H7 (cell line): ENCODE measurements around the gene NR2F1-AS1. TPM values are rescaled to one million over a fixed set of nuclear protein-coding genes. Genes with fewer than 3 reads are reported as not detected.
A peak's percentile ranks its signal among the peaks of the same experiment; 100 is the strongest.

Source experiments
- DNase-seq: peaks from one replicate; pipeline ENCODE4 v3.0.0; 2012
- H3K27me3 ChIP-seq: 2 replicates; pipeline ENCODE4 v1.6.0; 2011; ENCODE audit warnings: mild to moderate bottlenecking, low read length; ENCODE audit not compliant: control insufficient read depth, insufficient read depth
- H3K36me3 ChIP-seq: replicated peaks from 2 replicates; pipeline ENCODE4 v1.5.1; 2011; ENCODE audit warnings: low read length; ENCODE audit not compliant: control insufficient read depth, insufficient read depth
- H3K4me3 ChIP-seq: 2 replicates; pipeline ENCODE4 v1.5.1; 2011; ENCODE audit warnings: low read depth, mild to moderate bottlenecking, control low read depth, low read length, moderate library complexity; ENCODE audit not compliant: insufficient read depth
- total RNA-seq: library from RNA; depleted of rRNA; stranded (reverse); fragments of >200 nt; shearing (Covaris generic); gene quantifications from 2 replicates; pipeline ENCODE4 v1.2.3, GENCODE V29; 2014

NR2F1-AS1 gene
- total RNA-seq, 1 experiment from 2014 or later: 1.1 TPM

DNA sequence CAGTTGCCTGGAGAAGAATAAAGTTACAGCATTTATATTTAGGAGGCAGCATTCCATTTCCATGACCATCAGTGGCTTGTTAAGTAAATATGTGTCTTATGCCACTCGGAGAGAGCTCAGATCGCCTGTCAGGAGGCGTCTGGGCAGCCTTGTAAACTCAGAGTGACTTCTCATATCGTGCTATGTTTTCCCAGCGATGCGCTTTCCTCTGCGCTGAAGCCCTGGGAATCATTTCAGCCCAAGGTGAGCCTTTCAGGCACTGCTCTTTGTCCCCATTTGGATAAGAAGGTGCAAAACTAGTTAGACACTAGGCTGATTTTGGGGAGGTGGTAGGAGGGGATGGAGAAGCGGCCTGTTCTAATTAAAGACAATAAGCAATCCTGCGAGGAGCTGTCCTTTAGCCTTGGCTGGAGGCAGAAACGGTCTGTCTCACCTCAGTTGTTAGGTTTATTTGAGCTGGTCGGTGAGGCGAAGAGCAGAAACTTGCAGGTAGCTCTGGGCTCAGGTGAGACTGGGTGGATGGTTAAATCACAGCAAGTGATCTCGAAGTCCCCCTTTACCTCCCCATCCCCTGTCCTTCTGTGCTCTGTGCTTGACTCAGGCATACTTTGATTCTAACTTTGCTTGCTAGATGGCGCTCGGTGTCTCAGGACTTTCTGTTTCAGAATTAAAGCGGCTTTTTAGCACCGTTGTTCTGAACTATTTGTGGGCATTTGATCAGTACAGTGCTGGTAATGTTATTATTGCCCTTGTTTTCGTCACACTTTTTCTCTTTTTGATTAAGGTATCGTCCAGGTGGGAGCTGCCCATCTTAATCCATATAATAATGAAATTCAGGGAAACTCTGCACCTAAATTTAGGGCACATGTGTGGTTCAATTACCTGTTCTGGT lies 26.6 kb upstream of the NR2F1-AS1 start:
- Histone ChIP-seq H3K4me3 (no peak overlapping the region), H3K36me3 (no peaks in the 10 kb centered on the region), H3K27me3 (peaks cover 97% of the 10 kb centered on the region)
- DNase-seq: peak; percentile 82

DNA sequence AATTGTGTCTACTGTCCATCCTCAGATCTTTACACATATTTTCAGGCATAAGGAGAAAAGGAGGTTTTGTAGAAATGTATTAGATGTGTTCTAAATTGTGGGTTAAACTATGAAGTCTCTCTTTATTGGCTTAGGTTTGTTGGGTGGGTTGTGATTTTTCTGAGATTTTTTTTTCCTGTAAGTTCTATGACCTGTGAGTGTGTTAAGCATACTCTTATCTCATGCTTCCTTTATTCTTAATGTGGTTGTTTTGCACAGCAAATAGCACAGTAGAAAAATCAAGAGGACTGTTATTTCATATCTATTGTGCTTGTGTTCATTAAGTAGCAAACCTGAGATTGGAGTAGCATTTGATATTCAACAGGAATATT lies 25.3 kb upstream of the NR2F1-AS1 start:
- Histone ChIP-seq H3K36me3 (no peaks in the 10 kb centered on the region), H3K27me3 (peaks cover 99% of the 10 kb centered on the region), H3K4me3 (no peak overlapping the region)
- no peak for DNase-seq

DNA sequence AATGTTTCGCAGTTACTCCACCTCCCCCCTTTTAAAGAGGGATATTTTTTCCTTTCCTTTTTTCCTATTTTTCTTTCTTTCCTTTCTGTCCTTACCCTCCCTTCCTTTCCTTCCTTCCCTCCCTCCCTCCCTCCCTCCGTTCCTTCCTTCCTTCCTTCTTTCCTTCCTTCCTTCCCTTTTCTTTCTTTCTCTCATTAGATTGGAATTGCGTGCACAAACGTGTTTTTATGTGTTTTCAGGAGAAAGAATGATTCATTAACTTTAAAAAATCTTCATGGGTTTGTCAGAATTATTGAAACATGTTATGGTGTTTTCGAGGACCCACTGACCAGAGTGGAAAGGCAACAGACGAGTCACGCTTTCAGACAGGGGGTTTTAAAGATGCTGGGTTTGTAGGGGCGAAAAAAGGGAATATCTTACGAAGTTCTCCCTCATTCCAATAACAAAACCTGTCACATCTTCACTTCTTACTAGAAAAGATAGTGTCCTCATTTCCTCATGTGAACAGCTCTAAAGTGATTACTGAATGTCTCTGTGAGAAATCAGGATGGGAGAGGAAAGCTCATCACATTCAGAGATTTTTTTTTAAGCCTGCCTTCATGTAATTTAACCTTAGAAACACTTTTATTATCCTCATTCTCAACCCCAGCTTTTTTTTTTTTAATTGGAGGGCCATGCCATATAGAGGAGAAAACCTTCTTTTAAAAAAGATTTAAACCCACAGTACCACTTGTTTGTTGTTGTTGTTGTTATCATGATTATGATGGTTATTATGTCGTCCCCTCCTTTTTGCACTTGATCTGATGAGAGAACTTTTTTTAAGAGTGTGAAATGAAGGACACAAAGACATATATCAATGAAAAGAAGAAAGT lies 23.9 kb upstream of the NR2F1-AS1 start:
- Histone ChIP-seq H3K36me3 (no peaks in the 10 kb centered on the region), H3K4me3 (no peak overlapping the region), H3K27me3 (peaks cover 99% of the 10 kb centered on the region)
- no peak for DNase-seq

DNA sequence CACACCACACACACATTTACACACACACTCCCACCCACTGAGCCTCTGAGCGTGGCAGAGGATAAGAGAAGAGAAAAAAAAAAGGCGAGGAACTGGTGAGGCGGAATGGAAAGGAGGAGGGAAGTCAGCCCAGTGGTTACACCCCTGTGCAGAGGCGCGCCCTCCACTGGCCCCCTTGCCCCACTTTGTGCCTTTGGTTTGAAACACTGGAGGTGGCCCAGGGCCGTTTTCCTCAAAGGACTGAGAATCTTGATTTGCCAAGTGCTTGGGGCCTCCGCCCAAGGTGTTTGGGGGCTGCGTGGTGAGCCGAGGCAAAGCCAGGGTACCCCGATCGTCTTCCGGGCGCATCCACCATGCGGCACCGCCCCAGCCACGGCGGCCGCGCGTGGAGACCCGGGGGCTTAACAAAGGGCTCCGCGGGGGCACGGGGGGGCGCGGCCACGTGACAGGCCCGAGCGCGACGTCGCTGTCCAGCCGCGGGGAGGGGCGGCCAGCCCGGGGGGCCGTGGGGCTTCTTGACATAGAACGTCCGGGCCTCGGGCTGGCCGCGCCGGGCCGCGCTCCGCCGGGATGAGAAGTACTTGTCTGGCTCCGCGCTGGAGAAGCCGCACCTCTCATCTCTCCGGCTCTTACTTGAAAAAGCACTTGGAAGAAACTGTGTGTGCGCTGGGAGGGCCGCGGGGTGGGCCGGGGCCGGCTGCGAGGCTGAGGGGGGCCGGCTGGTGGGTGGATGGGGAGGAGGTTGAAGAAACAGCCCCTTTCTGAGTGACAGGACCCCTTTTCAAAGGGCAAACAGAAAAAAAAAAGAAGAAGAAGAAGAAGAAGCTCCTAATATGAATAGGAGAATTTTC lies 23.0 kb upstream of the NR2F1-AS1 start:
- peaks cover 99% of the 10 kb centered on the region for H3K27me3 ChIP-seq
- no peak overlapping the region for H3K4me3 ChIP-seq
- DNase-seq: peak; percentile 71
- no peaks in the 10 kb centered on the region for H3K36me3 ChIP-seq

DNA sequence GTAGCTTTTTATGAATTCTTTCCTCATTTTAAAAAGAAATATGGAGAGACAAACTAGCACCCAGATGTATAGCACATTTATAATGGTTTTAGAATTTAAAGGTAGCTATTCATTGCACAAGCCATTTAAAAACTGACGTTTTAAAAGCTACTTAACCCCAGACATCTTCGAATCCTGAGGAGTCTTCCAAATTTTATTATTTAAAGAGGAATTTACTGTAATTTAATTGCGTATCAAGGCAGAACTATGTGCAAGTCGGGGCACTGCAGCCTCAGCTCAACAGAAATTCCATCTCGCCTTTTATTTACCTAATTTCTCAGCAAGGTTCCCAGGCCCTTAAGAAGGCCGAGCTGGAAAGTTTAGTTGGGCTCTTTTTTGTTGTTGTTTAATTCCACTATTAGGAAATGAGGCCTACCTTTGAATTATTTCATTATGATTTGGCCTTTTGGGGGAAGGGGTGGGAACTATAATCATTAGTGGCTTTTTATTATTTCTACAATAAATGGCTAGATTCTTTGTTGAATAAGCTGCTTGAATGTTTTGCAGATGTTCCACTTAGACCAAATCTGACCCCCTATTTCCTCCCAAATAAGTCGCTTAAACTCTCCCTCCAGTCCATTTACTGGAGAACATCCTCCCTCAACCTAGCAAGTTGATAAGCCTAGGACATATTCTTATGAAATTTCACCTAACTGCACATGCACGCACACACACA lies 22.2 kb upstream of the NR2F1-AS1 start:
- no peak overlapping the region for H3K4me3 ChIP-seq
- DNase-seq: no peak
- peaks cover 99% of the 10 kb centered on the region for H3K27me3 ChIP-seq
- no peaks in the 10 kb centered on the region for H3K36me3 ChIP-seq

DNA sequence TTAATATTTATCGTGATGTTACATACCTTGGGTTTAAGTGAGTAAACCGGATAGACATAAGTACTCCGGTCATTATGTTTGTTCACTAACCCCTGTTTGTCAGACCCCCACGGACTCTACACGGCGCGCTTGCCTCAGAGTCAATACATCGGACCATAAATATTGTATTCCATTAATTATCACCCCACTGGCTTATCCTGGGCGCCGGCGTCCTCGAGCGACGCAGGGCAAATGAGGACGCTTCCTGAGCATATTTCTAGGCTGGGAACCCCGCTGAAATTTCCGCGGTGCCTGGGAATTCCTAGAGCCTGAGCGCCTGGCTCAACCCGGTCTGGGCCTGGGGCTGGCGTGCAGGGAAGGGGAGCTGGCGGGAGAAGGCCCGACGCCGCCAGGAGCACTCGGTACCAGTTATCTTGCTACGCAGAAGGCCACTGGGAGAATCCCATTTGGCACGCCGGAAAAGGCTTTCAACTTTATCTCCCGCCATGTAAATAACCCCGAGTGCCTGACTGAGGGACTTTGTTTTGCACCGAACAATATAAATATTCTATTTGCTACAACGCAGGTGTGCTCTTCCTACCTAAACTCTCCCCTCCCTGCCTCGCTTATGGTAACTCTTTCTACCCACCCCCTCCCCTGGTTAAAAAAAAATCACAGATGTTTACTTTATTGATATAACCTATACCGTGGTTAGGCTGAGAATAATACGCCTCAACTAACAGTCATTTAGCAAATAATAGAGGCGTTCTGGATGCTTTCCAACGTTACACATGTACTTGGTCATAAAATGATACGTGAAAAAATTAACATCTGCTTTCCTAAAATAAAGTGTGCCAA lies 21.4 kb upstream of the NR2F1-AS1 start:
- Histone ChIP-seq H3K36me3 (no peaks in the 10 kb centered on the region), H3K4me3 (no peak overlapping the region), H3K27me3 (peaks cover 100% of the 10 kb centered on the region)
- DNase-seq: peak; percentile 84

DNA sequence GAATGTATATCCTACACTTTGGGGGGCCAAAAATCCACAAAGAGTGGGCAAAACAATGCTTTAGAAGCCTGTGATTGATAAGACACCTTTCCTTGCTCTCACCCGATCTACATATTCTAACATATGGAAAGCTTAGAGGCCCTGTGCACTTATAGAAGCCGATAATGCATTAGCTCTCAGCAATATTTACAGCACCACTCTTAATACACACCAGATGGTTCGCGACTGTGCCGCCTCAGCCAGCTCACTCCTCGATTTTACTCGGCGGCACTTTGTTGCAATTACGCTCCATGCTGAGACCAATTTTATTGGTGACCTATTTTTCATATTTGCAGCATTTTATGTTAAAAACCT lies 20.8 kb upstream of the NR2F1-AS1 start:
- Histone ChIP-seq H3K27me3 (peaks cover 100% of the 10 kb centered on the region), H3K36me3 (no peaks in the 10 kb centered on the region), H3K4me3 (no peak overlapping the region)
- DNase-seq: no peak

DNA sequence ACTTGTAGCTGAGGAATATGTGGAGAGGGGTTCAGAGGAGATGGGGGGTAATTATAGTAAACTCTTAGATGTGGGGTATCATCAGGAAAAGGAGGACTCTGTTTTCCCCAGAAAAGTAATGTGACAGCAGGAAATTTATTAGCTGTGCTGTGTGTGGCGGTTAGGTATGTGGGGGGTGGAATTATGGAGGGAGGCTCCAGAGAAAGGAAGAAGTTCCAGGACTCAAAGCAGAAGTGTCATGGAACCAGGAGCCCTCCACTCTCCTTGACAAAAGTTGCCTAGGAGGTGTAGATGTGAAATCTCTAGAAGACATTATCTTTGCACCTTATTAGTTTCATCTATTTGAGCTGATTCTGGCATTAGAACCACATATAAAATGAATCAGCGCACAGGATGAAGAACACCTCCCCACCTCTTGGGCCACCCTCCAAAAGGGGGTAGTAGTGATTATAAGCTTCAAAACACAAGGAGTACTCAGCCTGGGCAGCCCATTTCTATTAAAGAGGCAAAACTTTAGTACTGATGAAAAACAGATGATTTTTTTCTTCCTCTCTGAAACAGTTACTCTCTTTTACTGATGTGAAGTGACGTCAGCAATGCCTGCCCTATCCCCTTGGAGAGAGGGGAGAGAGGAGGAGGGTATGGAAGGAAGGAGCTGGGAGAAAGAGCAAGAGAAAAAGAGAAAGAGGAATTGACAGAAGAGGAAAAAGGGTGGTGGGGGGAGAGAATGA lies 20.2 kb upstream of the NR2F1-AS1 start:
- peaks cover 100% of the 10 kb centered on the region for H3K27me3 ChIP-seq
- DNase-seq: peak; percentile 71
- no peaks in the 10 kb centered on the region for H3K36me3 ChIP-seq
- no peak overlapping the region for H3K4me3 ChIP-seq

DNA sequence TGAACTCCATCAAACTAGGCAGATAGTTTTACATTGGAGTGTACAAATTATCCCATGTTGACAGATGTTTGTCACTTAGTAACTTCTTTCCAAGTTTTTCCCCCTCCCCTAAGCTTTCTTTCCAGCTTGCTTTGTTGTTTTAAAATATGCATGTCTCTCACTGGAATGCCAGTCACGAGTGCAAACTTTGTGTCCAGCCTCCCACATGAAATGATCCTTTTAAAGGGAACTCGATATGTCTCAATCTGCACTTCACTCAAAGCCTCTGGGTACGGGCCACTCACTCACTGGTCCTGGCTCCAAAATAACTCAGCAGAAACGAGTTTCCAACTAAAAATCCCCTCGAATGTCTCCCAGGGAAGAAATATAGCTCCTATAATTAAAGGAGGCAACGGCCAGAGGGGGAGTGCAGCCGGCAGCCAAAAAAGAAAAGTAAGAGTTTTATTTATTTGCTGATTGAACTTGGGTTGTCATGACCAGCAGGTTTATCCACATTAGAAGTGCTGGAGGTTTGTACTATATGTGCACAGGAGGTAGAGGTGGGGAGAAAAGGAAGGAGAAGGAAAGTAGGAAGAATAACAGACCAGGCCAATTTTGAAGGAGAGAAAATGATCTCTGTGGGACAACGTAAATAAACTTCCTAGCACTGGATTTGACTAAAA lies 19.5 kb upstream of the NR2F1-AS1 start:
- H3K4me3 ChIP-seq: no peak overlapping the region
- DNase-seq: no peak
- H3K27me3 ChIP-seq: peaks cover 100% of the 10 kb centered on the region

DNA sequence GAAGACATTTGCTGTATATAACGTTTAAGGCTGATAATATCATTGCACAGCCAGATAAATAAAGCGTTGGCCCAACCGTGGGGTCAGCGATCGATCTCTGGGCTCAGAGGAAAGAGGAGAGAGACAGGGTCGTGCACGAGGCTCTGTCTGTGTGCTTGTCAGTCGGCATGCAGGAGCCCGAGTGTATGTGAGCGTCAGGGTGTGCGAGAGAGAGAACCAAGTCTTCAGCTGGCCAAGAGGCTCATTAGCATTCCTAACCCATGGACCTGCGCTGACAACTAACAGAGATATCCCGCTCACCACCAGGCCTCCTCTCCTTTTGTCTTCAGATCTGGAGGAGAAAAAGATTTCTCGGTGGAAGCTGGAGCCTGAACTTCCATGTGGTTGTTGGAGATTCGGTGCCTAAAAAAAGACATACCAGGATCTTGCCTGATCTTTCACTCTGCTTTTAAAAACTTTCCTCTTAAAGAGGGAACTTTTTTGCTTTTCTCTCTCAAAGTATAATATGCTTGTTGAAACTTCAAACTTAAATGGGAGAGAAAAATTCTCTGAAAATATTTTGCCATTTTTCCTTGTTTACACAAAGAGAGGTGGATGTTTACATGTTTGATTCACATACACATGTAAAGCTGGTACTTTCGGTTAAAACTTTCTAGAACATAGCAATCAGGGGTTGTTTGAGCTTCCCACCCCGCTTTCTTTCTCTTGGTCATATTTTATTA lies 18.5 kb upstream of the NR2F1-AS1 start:
- peak; percentile 77 for DNase-seq
- H3K27me3 ChIP-seq: peaks cover 100% of the 10 kb centered on the region
- no peak overlapping the region for H3K4me3 ChIP-seq
- H3K36me3 ChIP-seq: no peaks in the 10 kb centered on the region

More for the DNA sequence above, 19.5 kb upstream of the NR2F1-AS1 start:
- no peaks in the 10 kb centered on the region for H3K36me3 ChIP-seq

DNA sequence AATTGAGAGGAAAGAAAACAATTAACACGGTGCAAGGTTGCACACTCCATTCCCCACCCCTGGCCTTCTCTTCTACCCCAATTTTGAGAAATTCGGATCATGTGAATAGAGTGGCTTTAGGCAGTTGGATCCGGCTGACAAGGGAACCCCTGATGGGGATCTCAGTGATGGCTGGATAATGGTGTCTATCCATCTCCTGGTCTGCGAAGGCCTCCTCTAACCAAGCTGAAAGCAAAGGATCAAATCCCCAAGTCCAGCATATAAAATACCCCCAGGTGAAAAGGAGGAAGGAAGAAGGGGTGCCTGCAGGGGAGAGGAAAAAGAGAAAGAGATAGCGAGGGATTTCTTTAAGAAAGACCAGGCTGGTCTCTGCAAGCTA lies 18.0 kb upstream of the NR2F1-AS1 start:
- peaks cover 100% of the 10 kb centered on the region for H3K27me3 ChIP-seq
- DNase-seq: peak; percentile 33
- no peak overlapping the region for H3K4me3 ChIP-seq
- H3K36me3 ChIP-seq: no peaks in the 10 kb centered on the region
